Liver (tissue), 9 donors: ENCODE data around the gene ZBTB7B. TPM values are rescaled to one million over a fixed set of nuclear protein-coding genes. Genes with fewer than 3 reads are reported as not detected.

Experiments used
- DNase-seq: peaks from one replicate; pipeline ENCODE4 v3.0.0-alpha.2; 2017; ENCODE audit warnings: low spot score
- H3K27ac ChIP-seq, 2 donors: one replicate each; pipeline ENCODE4 v1.7.0; 2013; ENCODE audit warnings: inconsistent platforms in 2 of 2, low read length in 2 of 2, control low read depth in 1 of 2, low read depth in 1 of 2, mild to moderate bottlenecking in 1 of 2
- H3K27me3 ChIP-seq, 4 donors: one replicate each; pipeline versions ENCODE4 v1.6.1 to v1.7.0; 2013; ENCODE audit warnings: low read length in 3 of 4, inconsistent platforms in 1 of 4, mild to moderate bottlenecking in 1 of 4, moderate library complexity in 1 of 4; ENCODE audit not compliant: control insufficient read depth in 4 of 4, insufficient read depth in 4 of 4
- H3K36me3 ChIP-seq, 4 donors: one replicate each; pipeline versions ENCODE4 v1.6.1 to v1.7.0; 2013; ENCODE audit warnings: low read length in 3 of 4, mild to moderate bottlenecking in 3 of 4, low read depth in 1 of 4, moderate library complexity in 1 of 4; ENCODE audit not compliant: control insufficient read depth in 4 of 4, insufficient read depth in 3 of 4
- H3K4me1 ChIP-seq, 4 donors: one replicate each; pipeline versions ENCODE4 v1.6.1 to v1.7.0; 2013; ENCODE audit warnings: low read length in 3 of 4, mild to moderate bottlenecking in 3 of 4, moderate library complexity in 1 of 4; ENCODE audit not compliant: control insufficient read depth in 4 of 4, insufficient read depth in 4 of 4
- H3K4me3 ChIP-seq, 3 donors: one replicate each; pipeline versions ENCODE4 v1.6.1 to v1.7.0; 2013; ENCODE audit warnings: low read length in 3 of 3, control low read depth in 1 of 3, low read depth in 1 of 3, mild to moderate bottlenecking in 1 of 3
- H3K9ac ChIP-seq, 2 donors: one replicate each; pipeline ENCODE4 v1.7.0; 2013; ENCODE audit warnings: low read length in 2 of 2, mild to moderate bottlenecking in 2 of 2, moderate library complexity in 2 of 2, control low read depth in 1 of 2, low read depth in 1 of 2
- H3K9me3 ChIP-seq, 4 donors: one replicate each; pipeline versions ENCODE4 v1.6.1 to v1.7.0; 2013; ENCODE audit warnings: low read length in 3 of 4; ENCODE audit not compliant: control insufficient read depth in 4 of 4
- EGR1 ChIP-seq, 2 donors: IDR thresholded peaks; 2 replicates each; pipeline ENCODE4 v1.6.1; 2016 to 2018; ENCODE audit warnings: antibody characterized with exemption in 2 of 2, low read depth in 2 of 2
- FOXA1 ChIP-seq: IDR thresholded peaks from 2 replicates; pipeline ENCODE4 v1.6.1; 2016; ENCODE audit warnings: antibody characterized with exemption
- FOXA2 ChIP-seq: IDR thresholded peaks from 2 replicates; pipeline ENCODE4 v1.6.1; 2016; ENCODE audit warnings: antibody characterized with exemption
- GABPA ChIP-seq, 2 donors: IDR thresholded peaks in 1 of 2; conservative IDR thresholded peaks in 1 of 2; 2 replicates each; pipeline ENCODE4 v1.6.1; 2016; ENCODE audit warnings: antibody characterized with exemption in 2 of 2, mild to moderate bottlenecking in 1 of 2, moderate library complexity in 1 of 2
- HNF4A ChIP-seq, 2 donors: conservative IDR thresholded peaks; 2 replicates each; pipeline ENCODE4 v1.6.1; 2016; ENCODE audit warnings: antibody characterized with exemption in 2 of 2, mild to moderate bottlenecking in 2 of 2
- JUND ChIP-seq, 2 donors: IDR thresholded peaks; 2 replicates each; pipeline ENCODE4 v1.6.1; 2016; ENCODE audit warnings: antibody characterized with exemption in 2 of 2
- RXRA ChIP-seq, 2 donors: IDR thresholded peaks; 2 replicates each; pipeline ENCODE4 v1.6.1; 2017 to 2018; ENCODE audit warnings: antibody characterized with exemption in 2 of 2, mild to moderate bottlenecking in 1 of 2
- SP1 ChIP-seq: IDR thresholded peaks from 2 replicates; pipeline ENCODE4 v1.6.1; 2018; ENCODE audit warnings: antibody characterized with exemption, mild to moderate bottlenecking
- TAF1 ChIP-seq: conservative IDR thresholded peaks from 2 replicates; pipeline ENCODE4 v1.6.1; 2016; ENCODE audit warnings: antibody characterized with exemption, mild to moderate bottlenecking
- WGBS: extraction: QIAGEN DNeasy Blood & Tissue Kit; methylation state at CpG from one replicate; pipeline ENCODE4 v1.1.7; 2013; 5-methylcytosine and 5-hydroxymethylcytosine counted together
- polyA plus RNA-seq, 2 donors: library from polyadenylated mRNA; stranded (reverse) in 1 of 2; unstranded in 1 of 2; fragments of 200-250 nt in 1 of 2; fragments of >200 nt in 1 of 2; fragmentation: Nextera tagmentation in 1 of 2; extraction: Ambion mirVana in 1 of 2; gene quantifications; one replicate each; pipeline versions ENCODE4 v1.2.1 to v1.2.3, GENCODE V29; 2013 to 2015
- total RNA-seq, 2 donors: library from RNA; depleted of rRNA; stranded (reverse); fragments of >200 nt; gene quantifications; one replicate each; pipeline ENCODE4 v1.2.3, GENCODE V29; 2014
- TF ChIP-seq, protein P1 (sequence below): IDR thresholded peaks from 2 replicates; pipeline ENCODE4 v1.6.1; 2016; ENCODE audit warnings: antibody characterized with exemption, mild to moderate bottlenecking
- TF ChIP-seq, protein P2 (sequence below): IDR thresholded peaks from 2 replicates; pipeline ENCODE4 v1.6.1; 2016; ENCODE audit warnings: antibody characterized with exemption
- TF ChIP-seq, protein P3 (sequence below): fragments of 150-350 bp; IDR thresholded peaks from 2 replicates; pipeline ENCODE4 v1.5.1; 2017; ENCODE audit warnings: improper control_type of control experiment, low read depth, low read length; ENCODE audit not compliant: missing input control
- TF ChIP-seq, protein P4 (sequence below): IDR thresholded peaks from 2 replicates; pipeline ENCODE4 v1.6.1; 2016; ENCODE audit warnings: antibody characterized with exemption
- TF ChIP-seq, protein P5 (sequence below): IDR thresholded peaks from 2 replicates; pipeline ENCODE4 v1.6.1; 2016; ENCODE audit warnings: antibody characterized with exemption
- donor health status: healthy.
- donor health status: healthy.
- donor health status: healthy.
- donor health status: healthy.
- donor health status: healthy.

The ZBTB7B gene
- total and polyA plus RNA-seq, 4 donors: 7.0 to 50.2 (median 21.1) TPM

DNA sequence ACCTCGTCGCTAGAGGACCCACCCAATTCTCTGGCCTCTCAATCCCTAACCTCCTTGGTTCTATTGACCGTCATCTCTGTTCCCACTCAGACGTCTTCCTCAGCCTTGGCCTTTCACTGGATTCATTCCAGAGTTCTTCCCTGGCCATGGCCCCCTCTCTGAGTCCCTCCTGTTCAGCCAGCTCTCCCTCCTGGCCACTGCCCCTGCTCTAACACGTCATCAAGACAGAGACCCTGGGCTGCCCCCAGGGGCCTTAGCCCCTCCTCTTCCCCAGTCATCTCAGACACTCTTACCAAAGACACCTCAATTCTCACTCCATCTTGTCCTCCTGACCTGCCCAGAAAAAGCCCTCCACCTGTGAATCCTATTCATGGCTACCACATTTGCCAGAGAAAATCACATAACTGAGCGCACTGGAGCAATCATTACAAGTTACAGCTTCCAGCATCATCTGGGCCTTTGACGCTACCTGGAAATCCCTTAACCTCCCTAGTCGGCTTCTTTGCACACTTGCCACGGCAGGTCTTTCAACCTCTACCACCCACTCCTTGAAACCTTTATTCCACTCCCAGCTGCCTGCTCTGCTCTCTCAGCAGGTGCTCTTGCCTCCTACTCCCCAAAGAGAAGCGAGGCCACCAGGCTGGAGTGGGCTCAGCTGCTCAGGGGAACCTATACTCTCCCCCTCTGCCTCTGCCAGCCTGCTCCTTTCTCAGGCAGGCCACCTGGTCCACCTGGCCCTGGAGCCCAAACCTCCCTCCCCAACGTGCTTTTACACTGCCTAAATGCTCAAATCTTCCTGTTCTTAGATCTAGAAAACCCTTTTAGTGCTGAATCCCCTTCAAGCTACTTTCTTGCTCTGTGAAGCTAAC lies 17.0 kb downstream of the ZBTB7B start:
- 84% methylated on average over 11 of the region's 11 CpGs for WGBS
- DNase-seq: no peak
- Histone ChIP-seq H3K4me1 (peaks cover 5 to 46% (median 17%) of the 10 kb centered on the region in 4 donors), H3K4me3 (no peak overlapping the region), H3K27me3 (no peaks in the 10 kb centered on the region), H3K36me3 (peaks cover 3 to 12% (median 5%) of the 10 kb centered on the region in 4 donors), H3K9ac (no peak overlapping the region), H3K9me3 (no peaks in the 10 kb centered on the region), H3K27ac (no peak overlapping the region)
- TF ChIP-seq SP1 (no peak), GABPA (IDR thresholded peaks at IDR 0.05 in 1 of 2, conservative IDR thresholded peaks at IDR 0.05 in 1 of 2) (no peak), HNF4A (conservative IDR thresholded peaks at IDR 0.05) (no peak), EGR1 (IDR thresholded peaks at IDR 0.05; ENCODE audit: low read depth in 2 of 2) (no peak)
- TF ChIP-seq, protein P1, sequence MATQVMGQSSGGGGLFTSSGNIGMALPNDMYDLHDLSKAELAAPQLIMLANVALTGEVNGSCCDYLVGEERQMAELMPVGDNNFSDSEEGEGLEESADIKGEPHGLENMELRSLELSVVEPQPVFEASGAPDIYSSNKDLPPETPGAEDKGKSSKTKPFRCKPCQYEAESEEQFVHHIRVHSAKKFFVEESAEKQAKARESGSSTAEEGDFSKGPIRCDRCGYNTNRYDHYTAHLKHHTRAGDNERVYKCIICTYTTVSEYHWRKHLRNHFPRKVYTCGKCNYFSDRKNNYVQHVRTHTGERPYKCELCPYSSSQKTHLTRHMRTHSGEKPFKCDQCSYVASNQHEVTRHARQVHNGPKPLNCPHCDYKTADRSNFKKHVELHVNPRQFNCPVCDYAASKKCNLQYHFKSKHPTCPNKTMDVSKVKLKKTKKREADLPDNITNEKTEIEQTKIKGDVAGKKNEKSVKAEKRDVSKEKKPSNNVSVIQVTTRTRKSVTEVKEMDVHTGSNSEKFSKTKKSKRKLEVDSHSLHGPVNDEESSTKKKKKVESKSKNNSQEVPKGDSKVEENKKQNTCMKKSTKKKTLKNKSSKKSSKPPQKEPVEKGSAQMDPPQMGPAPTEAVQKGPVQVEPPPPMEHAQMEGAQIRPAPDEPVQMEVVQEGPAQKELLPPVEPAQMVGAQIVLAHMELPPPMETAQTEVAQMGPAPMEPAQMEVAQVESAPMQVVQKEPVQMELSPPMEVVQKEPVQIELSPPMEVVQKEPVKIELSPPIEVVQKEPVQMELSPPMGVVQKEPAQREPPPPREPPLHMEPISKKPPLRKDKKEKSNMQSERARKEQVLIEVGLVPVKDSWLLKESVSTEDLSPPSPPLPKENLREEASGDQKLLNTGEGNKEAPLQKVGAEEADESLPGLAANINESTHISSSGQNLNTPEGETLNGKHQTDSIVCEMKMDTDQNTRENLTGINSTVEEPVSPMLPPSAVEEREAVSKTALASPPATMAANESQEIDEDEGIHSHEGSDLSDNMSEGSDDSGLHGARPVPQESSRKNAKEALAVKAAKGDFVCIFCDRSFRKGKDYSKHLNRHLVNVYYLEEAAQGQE: no peak
- TF ChIP-seq, protein P2, sequence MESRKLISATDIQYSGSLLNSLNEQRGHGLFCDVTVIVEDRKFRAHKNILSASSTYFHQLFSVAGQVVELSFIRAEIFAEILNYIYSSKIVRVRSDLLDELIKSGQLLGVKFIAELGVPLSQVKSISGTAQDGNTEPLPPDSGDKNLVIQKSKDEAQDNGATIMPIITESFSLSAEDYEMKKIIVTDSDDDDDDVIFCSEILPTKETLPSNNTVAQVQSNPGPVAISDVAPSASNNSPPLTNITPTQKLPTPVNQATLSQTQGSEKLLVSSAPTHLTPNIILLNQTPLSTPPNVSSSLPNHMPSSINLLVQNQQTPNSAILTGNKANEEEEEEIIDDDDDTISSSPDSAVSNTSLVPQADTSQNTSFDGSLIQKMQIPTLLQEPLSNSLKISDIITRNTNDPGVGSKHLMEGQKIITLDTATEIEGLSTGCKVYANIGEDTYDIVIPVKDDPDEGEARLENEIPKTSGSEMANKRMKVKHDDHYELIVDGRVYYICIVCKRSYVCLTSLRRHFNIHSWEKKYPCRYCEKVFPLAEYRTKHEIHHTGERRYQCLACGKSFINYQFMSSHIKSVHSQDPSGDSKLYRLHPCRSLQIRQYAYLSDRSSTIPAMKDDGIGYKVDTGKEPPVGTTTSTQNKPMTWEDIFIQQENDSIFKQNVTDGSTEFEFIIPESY: no peak
- TF ChIP-seq, protein P3, sequence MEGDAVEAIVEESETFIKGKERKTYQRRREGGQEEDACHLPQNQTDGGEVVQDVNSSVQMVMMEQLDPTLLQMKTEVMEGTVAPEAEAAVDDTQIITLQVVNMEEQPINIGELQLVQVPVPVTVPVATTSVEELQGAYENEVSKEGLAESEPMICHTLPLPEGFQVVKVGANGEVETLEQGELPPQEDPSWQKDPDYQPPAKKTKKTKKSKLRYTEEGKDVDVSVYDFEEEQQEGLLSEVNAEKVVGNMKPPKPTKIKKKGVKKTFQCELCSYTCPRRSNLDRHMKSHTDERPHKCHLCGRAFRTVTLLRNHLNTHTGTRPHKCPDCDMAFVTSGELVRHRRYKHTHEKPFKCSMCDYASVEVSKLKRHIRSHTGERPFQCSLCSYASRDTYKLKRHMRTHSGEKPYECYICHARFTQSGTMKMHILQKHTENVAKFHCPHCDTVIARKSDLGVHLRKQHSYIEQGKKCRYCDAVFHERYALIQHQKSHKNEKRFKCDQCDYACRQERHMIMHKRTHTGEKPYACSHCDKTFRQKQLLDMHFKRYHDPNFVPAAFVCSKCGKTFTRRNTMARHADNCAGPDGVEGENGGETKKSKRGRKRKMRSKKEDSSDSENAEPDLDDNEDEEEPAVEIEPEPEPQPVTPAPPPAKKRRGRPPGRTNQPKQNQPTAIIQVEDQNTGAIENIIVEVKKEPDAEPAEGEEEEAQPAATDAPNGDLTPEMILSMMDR: no peak

DNA sequence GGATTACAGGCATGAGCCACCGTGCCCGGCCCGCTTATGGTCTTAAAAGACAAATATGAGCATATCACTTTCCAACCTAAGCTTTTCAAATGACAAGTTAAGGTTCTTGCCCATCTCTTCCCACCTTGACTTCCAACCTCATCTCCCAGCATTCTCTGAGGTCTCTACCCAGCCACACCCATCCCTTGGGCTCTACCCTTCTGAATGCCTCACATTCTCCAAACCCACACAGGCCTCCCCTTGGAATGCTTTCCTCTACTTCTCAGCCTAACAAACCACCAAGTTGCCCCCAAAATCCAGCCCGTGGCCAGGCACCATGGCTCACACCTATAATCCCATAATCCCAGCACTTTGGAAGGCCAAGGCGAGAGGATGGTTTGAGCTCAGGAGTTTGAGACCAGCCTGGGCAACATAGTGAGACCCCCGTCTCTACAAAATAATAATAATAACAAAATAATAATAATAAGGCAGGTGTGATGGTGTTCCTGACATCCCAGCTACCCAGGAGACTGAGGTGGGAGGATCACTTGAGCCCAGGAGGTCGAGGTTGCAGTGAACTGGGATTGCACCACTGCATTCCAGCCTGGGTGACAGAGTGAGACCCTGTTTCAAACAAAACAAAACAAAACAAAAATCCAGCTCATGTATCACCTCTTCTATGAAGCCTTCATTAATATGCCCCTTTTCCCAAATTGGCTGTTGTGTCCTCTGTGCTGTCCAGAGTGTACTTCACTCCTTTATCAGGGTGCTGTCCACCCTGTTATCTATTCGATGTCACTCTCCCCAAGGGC lies 19.7 kb downstream of the ZBTB7B start:
- H3K27ac ChIP-seq: no peak overlapping the region
- peaks cover 4 to 27% (median 15%) of the 10 kb centered on the region in 4 donors for H3K4me1 ChIP-seq
- H3K9me3 ChIP-seq: no peaks in the 10 kb centered on the region
- H3K27me3 ChIP-seq: no peaks in the 10 kb centered on the region
- no peak for DNase-seq
- no peaks in the 10 kb centered on the region for H3K36me3 ChIP-seq
- no peak overlapping the region for H3K9ac ChIP-seq
- H3K4me3 ChIP-seq: no peak overlapping the region
- 70% methylated on average over 8 of the region's 8 CpGs for WGBS
- TF ChIP-seq, protein P4, sequence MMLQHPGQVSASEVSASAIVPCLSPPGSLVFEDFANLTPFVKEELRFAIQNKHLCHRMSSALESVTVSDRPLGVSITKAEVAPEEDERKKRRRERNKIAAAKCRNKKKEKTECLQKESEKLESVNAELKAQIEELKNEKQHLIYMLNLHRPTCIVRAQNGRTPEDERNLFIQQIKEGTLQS: no peak
- TF ChIP-seq JUND (IDR thresholded peaks at IDR 0.05) (no peak), FOXA2 (no peak), TAF1 (no peak), FOXA1 (no peak), RXRA (IDR thresholded peaks at IDR 0.05) (no peak), GABPA (IDR thresholded peaks at IDR 0.05 in 1 of 2, conservative IDR thresholded peaks at IDR 0.05 in 1 of 2) (no peak), EGR1 (IDR thresholded peaks at IDR 0.05; ENCODE audit: low read depth in 2 of 2) (no peak)
- TF ChIP-seq, protein P1: no peak
- TF ChIP-seq, protein P5, sequence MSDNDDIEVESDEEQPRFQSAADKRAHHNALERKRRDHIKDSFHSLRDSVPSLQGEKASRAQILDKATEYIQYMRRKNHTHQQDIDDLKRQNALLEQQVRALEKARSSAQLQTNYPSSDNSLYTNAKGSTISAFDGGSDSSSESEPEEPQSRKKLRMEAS: no peak
- TF ChIP-seq, protein P2: no peak
